KOPT-K1 (cell line): ENCODE measurements around the gene SLA2.
A peak's percentile ranks its signal among the peaks of the same experiment; 100 is the strongest.

Source experiments
- H3K27ac ChIP-seq: fragments of 200-600 bp; sonication (generic); 2 replicates; pipeline ENCODE4 v1.5.1; 2016; ENCODE audit warnings: antibody characterized with exemption, mild to moderate bottlenecking, low read depth, low read length; ENCODE audit not compliant: poor library complexity, severe bottlenecking
- H3K36me3 ChIP-seq: fragments of 200-600 bp; sonication (generic); 2 replicates; pipeline ENCODE4 v1.5.1; 2017; ENCODE audit warnings: antibody characterized with exemption, mild to moderate bottlenecking, low read length, moderate library complexity; ENCODE audit not compliant: insufficient read depth
- H3K9me3 ChIP-seq: fragments of 200-600 bp; sonication (generic); 2 replicates; pipeline ENCODE4 v1.5.1; 2017; ENCODE audit warnings: antibody characterized with exemption, low read length, mild to moderate bottlenecking; ENCODE audit not compliant: insufficient read depth, poor library complexity, severe bottlenecking

SLA2 gene

GRCh38 chr20:36606158-36607066, 39.6 kb downstream of the SLA2 start:
- H3K27ac ChIP-seq = peak overlapping the region; percentile 85
- H3K9me3 ChIP-seq = no peaks in the 10 kb centered on the region
- peaks cover 42% of the 10 kb centered on the region for H3K36me3 ChIP-seq

- H3K9me3 ChIP-seq = no peaks in the 10 kb centered on the region
- peaks cover 34% of the 10 kb centered on the region for H3K36me3 ChIP-seq
- peak within 1 kb of the TSS; percentile 85 for H3K27ac ChIP-seq
These were observed 40.4 kb downstream of the SLA2 start, which contains the start of gene RAB5IF for GRCh38 chr20:36605399-36606157. RAB5IF (plus strand) TSS chr20:36605779; CDS start chr20:36605952, 173 bp downstream.

GRCh38 chr20:36604952-36605398, 41.0 kb downstream of the SLA2 start:
- no peaks in the 10 kb centered on the region for H3K9me3 ChIP-seq
- peaks cover 28% of the 10 kb centered on the region for H3K36me3 ChIP-seq
- H3K27ac ChIP-seq = peak overlapping the region; percentile 85

GRCh38 chr20:36601540-36601939, 44.5 kb downstream of the SLA2 start:
- 0 out of 2 replicates have a peak, but pooled peaks cover 14% of the 10 kb centered on the region for H3K36me3 ChIP-seq
- no peak overlapping the region for H3K27ac ChIP-seq
- H3K9me3 ChIP-seq = no peaks in the 10 kb centered on the region

- no peak overlapping the region for H3K27ac ChIP-seq
- H3K36me3 ChIP-seq = peaks cover 18% of the 10 kb centered on the region; the same call in 1 of the 2 replicates
- H3K9me3 ChIP-seq = no peaks in the 10 kb centered on the region
These were observed 46.1 kb downstream of the SLA2 start for GRCh38 chr20:36599912-36600345.

- H3K27ac ChIP-seq = peak overlapping the region; percentile 85
These were observed 52.6 kb downstream of the SLA2 start for GRCh38 chr20:36593347-36593929.

GRCh38 chr20:36591854-36592641, 53.9 kb downstream of the SLA2 start:
- H3K27ac ChIP-seq = peak overlapping the region; percentile 85
- H3K9me3 ChIP-seq = no peaks in the 10 kb centered on the region
- peaks cover 77% of the 10 kb centered on the region for H3K36me3 ChIP-seq

More at GRCh38 chr20:36593347-36593929, 52.6 kb downstream of the SLA2 start:
- Histone ChIP-seq H3K9me3 (no peaks in the 10 kb centered on the region), H3K36me3 (peaks cover 72% of the 10 kb centered on the region)

- Histone ChIP-seq H3K27ac (peak overlapping the region; percentile 85), H3K36me3 (peaks cover 79% of the 10 kb centered on the region)
These were observed 54.7 kb downstream of the SLA2 start for GRCh38 chr20:36591281-36591680.

GRCh38 chr20:36587388-36588070, 58.5 kb downstream of the SLA2 start:
- no peaks in the 10 kb centered on the region for H3K9me3 ChIP-seq
- no peak overlapping the region for H3K27ac ChIP-seq
- H3K36me3 ChIP-seq = peaks cover 87% of the 10 kb centered on the region

More at GRCh38 chr20:36591281-36591680, 54.7 kb downstream of the SLA2 start:
- no peaks in the 10 kb centered on the region for H3K9me3 ChIP-seq

- Histone ChIP-seq H3K36me3 (peaks cover 95% of the 10 kb centered on the region), H3K27ac (no peak overlapping the region)
These were observed 60.4 kb downstream of the SLA2 start for GRCh38 chr20:36585410-36586125.

GRCh38 chr20:36584018-36584481, 61.9 kb downstream of the SLA2 start:
- Histone ChIP-seq H3K36me3 (peaks cover 95% of the 10 kb centered on the region), H3K9me3 (no peaks in the 10 kb centered on the region), H3K27ac (no peak overlapping the region)

More at GRCh38 chr20:36585410-36586125, 60.4 kb downstream of the SLA2 start:
- H3K9me3 ChIP-seq = no peaks in the 10 kb centered on the region

GRCh38 chr20:36582821-36583220, 63.2 kb downstream of the SLA2 start:
- Histone ChIP-seq H3K36me3 (peaks cover 95% of the 10 kb centered on the region), H3K27ac (peak overlapping the region; percentile 37), H3K9me3 (no peaks in the 10 kb centered on the region)

GRCh38 chr20:36582322-36582721, 63.7 kb downstream of the SLA2 start:
- Histone ChIP-seq H3K9me3 (no peaks in the 10 kb centered on the region), H3K27ac (peak overlapping the region; percentile 37), H3K36me3 (peaks cover 92% of the 10 kb centered on the region)
